GM10847 (cell line): Measurements from ENCODE around the gene SLC35E1.

ENCODE experiments used
- POLR2A ChIP-seq: IDR thresholded peaks from 2 replicates; pipeline ENCODE4 v1.6.1; 2011; ENCODE audit not compliant: insufficient read length; ENCODE audit errors: extremely low read depth

Gene SLC35E1

GRCh38 chr19:16577531-16577985 is 5.3 kb upstream of the SLC35E1 start:
- no peak for TF ChIP-seq POLR2A

GRCh38 chr19:16576690-16577530 is 4.7 kb upstream of the SLC35E1 start:
- no peak for TF ChIP-seq POLR2A

GRCh38 chr19:16575861-16576689 is 3.9 kb upstream of the SLC35E1 start:
- peak; percentile 14 for TF ChIP-seq POLR2A

- no peak for TF ChIP-seq POLR2A
These were observed 3.1 kb upstream of the SLC35E1 start for GRCh38 chr19:16575282-16575681.

- TF ChIP-seq POLR2A, result no peak
These were observed 1.7 kb upstream of the SLC35E1 start for GRCh38 chr19:16573925-16574324.

GRCh38 chr19:16573296-16573695 is 1.1 kb upstream of the SLC35E1 start:
- TF ChIP-seq POLR2A, result no peak

- TF ChIP-seq POLR2A, result no peak
These were observed 338 bp downstream of the SLC35E1 start for GRCh38 chr19:16571822-16572331.

GRCh38 chr19:16571283-16571682 is 932 bp downstream of the SLC35E1 start:
- TF ChIP-seq POLR2A, result no peak

GRCh38 chr19:16569609-16570320 is 2.5 kb downstream of the SLC35E1 start:
- TF ChIP-seq POLR2A, result no peak

GRCh38 chr19:16566702-16567101 is 5.5 kb downstream of the SLC35E1 start:
- TF ChIP-seq POLR2A, result no peak

- no peak for TF ChIP-seq POLR2A
These were observed 6.1 kb downstream of the SLC35E1 start for GRCh38 chr19:16566161-16566560.

GRCh38 chr19:16564842-16565241 is 7.4 kb downstream of the SLC35E1 start:
- TF ChIP-seq POLR2A, result no peak

- TF ChIP-seq POLR2A, result no peak
These were observed 9.6 kb downstream of the SLC35E1 start for GRCh38 chr19:16562608-16563025.

GRCh38 chr19:16561382-16561781 is 10.8 kb downstream of the SLC35E1 start:
- TF ChIP-seq POLR2A, result no peak

GRCh38 chr19:16559780-16560276 is 12.4 kb downstream of the SLC35E1 start:
- TF ChIP-seq POLR2A, result no peak
